ENCODE data around the gene TSHZ3.

Gene TSHZ3

DNA sequence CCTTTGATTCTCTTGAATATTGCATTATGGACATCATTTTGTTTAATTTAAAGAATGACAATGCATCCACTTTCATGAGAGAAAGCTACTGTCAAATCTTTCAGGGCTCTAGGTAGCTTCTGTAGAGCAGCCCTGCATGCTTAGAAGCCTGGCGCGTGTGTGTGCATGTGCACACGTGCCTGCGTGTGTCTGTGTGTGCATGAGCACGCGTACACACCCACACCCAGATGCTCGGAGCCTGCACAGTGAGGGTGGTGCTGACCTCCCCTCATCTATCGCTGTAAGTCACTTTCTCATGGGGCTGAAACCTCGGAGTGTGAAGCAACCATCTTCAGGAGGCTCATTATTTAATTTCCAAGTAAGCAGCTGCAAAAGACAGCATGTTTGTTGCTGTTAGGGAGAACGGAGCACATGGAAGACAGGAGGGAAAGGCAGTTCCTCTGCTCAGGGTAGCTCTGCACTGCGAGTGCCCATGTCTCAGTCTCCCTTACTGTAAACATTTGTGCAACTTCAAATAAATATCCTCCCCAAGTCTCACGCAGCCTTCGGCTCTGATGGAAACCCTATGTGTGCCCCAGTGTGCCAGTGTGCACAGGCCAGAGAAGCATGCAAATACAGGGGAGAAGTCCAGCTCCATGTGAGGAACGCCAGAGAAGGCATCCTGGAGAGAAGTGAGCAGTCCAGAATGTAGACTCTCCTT lies 22.8 kb downstream of the TSHZ3 start:
- TF ChIP-seq, protein P1, sequence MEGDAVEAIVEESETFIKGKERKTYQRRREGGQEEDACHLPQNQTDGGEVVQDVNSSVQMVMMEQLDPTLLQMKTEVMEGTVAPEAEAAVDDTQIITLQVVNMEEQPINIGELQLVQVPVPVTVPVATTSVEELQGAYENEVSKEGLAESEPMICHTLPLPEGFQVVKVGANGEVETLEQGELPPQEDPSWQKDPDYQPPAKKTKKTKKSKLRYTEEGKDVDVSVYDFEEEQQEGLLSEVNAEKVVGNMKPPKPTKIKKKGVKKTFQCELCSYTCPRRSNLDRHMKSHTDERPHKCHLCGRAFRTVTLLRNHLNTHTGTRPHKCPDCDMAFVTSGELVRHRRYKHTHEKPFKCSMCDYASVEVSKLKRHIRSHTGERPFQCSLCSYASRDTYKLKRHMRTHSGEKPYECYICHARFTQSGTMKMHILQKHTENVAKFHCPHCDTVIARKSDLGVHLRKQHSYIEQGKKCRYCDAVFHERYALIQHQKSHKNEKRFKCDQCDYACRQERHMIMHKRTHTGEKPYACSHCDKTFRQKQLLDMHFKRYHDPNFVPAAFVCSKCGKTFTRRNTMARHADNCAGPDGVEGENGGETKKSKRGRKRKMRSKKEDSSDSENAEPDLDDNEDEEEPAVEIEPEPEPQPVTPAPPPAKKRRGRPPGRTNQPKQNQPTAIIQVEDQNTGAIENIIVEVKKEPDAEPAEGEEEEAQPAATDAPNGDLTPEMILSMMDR (IDR thresholded peaks at IDR 0.05), result no peak

DNA sequence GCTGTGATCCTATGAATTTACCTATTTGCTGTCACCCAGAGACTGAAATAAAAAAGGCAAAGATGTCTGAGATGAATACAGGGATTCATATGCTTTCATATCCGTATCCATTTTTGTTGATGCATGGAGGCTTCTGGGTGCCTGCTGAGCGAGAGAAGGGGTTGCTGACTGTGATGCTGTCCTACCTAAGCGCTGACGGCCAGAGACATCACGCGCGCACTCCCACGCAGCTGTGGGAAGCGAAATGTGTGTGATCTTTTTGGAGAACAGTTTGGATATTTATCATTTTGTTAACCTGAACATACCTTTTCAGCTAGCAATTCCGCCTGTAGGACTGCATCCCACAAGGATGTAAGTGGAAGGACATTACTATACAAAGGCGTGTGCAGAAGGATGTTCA lies 23.9 kb downstream of the TSHZ3 start:
- TF ChIP-seq, protein P1 (IDR thresholded peaks at IDR 0.05), result no peak

DNA sequence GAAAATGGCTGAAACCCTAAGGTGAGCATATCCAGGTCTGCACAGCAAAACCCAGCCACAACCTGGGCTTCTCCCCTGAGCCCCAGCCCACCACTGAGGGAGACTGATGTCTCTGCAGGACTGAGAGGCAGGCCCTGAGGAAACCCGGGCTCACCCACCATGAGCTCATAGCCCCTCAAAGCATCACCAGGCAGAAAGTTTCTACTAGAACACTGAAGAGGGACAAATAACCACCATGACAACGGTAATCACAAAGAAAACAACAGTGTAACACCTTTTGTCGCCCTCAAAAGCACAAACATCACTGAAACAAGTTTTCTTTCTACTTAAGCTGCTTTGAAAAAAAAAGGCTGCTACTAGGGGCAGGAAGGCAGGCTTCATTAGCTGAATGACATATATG lies 29.8 kb downstream of the TSHZ3 start:
- TF ChIP-seq, protein P1 (IDR thresholded peaks at IDR 0.05), result no peak

DNA sequence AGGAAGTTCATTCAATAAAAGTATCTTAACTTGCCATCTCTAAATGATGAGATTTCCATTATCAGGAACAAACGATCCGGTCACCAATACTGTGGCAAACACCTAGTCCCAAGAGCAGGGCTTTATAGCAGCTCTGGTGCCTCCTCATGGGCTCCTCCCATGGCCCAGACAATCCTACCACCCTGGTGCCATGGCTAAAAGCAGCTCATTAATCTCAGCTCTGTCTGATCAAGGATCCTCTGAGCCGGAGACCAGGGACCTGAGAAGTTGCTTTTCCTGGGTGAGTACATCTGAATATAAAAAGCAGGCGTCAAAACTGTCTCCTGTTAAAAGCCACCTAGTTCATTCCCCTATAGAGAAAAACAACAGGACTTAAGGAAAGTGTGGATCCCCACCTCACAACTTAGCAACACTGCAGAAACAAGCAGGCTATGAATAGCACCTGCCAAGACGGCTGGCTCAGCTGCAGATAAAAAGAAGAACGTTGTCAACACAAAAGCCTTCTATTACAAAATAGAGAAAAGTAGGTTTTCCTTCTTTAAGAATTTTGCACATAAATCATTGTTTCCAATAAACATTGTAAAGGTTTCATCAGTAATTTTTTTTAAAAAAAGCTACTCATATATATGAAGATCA lies 30.3 kb downstream of the TSHZ3 start:
- TF ChIP-seq, protein P1 (IDR thresholded peaks at IDR 0.05), result no peak

DNA sequence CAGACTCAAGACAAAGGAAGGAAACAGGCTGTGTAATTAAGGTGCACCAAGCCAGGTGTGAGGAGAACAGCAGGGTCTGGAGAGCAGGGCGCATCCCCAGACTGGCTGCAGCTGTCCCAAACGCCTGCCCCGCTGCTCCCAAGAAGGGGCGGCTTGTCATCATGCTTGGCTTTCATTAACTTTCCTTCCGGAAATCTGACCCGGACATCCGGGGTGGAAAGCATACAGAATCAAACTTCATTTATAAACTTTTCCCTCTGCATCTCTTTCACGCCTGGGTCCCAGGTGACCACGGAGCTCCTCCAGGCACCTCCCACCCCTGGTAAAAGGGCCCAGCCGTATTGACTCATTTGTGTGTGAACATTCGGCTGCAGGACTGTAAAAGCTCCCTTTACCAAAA lies 31.7 kb downstream of the TSHZ3 start:
- TF ChIP-seq, protein P1 (IDR thresholded peaks at IDR 0.05), result no peak

DNA sequence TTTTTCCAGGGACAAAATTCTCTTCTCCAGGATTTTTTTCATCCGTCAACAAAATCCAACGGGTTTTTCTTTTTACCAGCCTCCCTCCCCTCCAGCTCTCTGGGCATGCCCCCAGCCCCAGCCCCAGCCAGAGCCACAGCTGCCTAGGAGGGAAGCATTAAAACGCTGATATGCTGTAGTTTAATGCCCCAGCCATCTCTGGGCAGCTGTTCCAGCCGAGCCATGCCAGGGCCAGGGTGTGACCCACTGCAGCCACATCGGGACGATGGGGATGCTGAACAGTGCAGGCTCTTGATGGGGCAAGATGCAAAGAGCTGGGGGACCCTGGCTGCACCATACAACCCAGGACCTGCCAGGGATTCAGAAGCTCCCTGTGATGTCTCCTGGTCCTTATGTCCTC lies 32.1 kb downstream of the TSHZ3 start:
- TF ChIP-seq, protein P1 (IDR thresholded peaks at IDR 0.05), result no peak

DNA sequence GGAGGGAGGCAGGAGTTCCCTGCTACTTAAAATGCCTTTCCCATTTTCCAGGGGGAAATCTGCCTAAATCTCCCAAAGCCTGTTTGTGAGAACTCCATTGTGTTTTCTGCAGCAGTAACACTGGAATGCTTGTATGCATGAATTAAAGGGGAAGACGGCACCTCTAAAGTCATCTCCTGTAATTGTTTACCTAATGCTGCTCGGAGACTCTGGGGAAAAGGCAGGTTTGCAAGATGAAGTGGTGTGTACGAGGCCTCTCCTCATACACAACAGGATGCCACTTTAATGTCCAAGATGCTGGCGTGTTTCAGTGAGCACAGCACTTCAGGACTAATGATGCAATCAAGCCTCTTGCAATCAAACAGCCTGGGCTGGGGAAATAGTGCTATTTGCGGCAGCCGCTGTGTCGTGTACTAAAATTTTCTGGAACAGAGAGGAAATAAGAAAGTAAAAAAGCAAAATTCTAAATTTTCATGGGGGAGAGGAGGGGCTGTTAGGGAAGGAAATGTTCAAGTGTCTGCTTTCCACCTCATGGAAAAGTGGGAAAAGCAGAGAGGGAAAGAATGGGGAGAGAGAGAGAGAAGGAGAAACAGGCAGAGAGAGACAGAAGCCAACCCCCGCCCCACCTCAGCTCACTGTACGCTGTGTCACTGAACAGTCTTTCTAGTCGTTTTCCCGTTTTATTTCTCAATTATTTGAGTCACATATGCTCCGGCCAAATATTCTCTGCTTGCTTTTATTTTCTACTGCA lies 32.9 kb downstream of the TSHZ3 start:
- TF ChIP-seq, protein P1 (IDR thresholded peaks at IDR 0.05), result no peak
